Stomach smooth muscle (tissue), 2 donors: Measurements from ENCODE around the gene TSEN2.

Experiments
- H3K27ac ChIP-seq: one replicate; pipeline ENCODE4 v1.7.0; 2013; ENCODE audit warnings: mild to moderate bottlenecking, low read length, inconsistent platforms
- H3K27me3 ChIP-seq, 2 donors: one replicate each; pipeline ENCODE4 v1.7.0; 2013; ENCODE audit warnings: low read length in 2 of 2; ENCODE audit not compliant: insufficient read depth in 2 of 2, control insufficient read depth in 1 of 2
- H3K36me3 ChIP-seq, 2 donors: one replicate each; pipeline ENCODE4 v1.7.0; 2013; ENCODE audit warnings: low read length in 2 of 2; ENCODE audit not compliant: control insufficient read depth in 2 of 2, insufficient read depth in 2 of 2
- H3K4me1 ChIP-seq: one replicate; pipeline ENCODE4 v1.7.0; 2013; ENCODE audit warnings: low read length; ENCODE audit not compliant: control insufficient read depth, insufficient read depth
- H3K4me3 ChIP-seq, 2 donors: one replicate each; pipeline ENCODE4 v1.7.0; 2013; ENCODE audit warnings: low read length in 2 of 2
- H3K9ac ChIP-seq, 2 donors: one replicate each; pipeline ENCODE4 v1.7.0; 2013; ENCODE audit warnings: low read length in 2 of 2, mild to moderate bottlenecking in 1 of 2
- H3K9me3 ChIP-seq, 2 donors: one replicate each; pipeline ENCODE4 v1.7.0; 2013; ENCODE audit warnings: low read length in 2 of 2; ENCODE audit not compliant: control insufficient read depth in 2 of 2
- donor health status: healthy.
- donor health status: Pancreatic carcinoma.

Gene TSEN2

DNA sequence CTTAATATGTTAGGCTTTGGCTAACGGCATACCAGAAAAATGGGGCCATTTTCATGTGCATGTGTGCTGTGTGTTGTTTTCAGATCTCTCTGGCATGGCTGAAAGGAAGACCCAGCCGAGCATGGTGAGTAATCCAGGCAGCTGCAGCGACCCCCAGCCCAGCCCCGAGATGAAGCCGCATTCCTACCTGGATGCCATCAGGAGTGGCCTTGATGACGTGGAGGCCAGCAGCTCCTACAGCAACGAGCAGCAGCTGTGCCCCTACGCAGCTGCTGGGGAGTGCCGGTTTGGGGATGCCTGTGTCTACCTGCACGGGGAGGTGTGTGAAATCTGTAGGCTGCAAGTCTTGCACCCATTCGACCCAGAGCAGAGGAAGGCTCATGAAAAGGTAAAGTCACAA lies 87.7 kb downstream of the TSEN2 start:
- peaks cover 59 to 64% of the 10 kb centered on the region in 2 donors for H3K36me3 ChIP-seq

DNA sequence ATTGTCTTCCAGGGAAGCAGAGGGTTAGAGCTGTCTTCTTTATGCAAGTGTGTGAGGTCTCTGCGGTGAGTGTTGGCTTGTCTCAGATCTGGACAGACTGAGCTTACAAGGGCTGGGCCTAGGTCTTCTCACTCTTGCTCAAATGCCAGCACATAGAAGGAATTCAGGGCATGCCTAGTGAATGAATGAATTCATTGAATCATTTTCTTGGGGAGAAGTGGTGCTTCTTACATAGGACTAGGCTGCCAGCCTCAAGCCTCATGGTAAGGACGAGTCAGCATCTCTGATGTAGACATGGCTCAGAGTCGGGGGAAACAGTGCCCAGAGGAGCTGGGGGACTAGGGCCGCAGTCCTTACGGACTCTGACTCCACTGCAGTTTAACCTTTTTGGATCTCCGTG lies 89.9 kb downstream of the TSEN2 start:
- Histone ChIP-seq H3K9ac (no peak overlapping the region), H3K36me3 (peaks cover 64 to 73% of the 10 kb centered on the region in 2 donors), H3K4me1 (no peaks in the 10 kb centered on the region), H3K4me3 (no peak overlapping the region), H3K9me3 (no peaks in the 10 kb centered on the region), H3K27me3 (no peaks in the 10 kb centered on the region), H3K27ac (no peak overlapping the region)

More for the DNA sequence above, 87.7 kb downstream of the TSEN2 start:
- Histone ChIP-seq H3K27me3 (no peaks in the 10 kb centered on the region), H3K27ac (no peak overlapping the region), H3K9ac (no peak overlapping the region), H3K9me3 (no peaks in the 10 kb centered on the region), H3K4me1 (no peaks in the 10 kb centered on the region), H3K4me3 (no peak overlapping the region)

DNA sequence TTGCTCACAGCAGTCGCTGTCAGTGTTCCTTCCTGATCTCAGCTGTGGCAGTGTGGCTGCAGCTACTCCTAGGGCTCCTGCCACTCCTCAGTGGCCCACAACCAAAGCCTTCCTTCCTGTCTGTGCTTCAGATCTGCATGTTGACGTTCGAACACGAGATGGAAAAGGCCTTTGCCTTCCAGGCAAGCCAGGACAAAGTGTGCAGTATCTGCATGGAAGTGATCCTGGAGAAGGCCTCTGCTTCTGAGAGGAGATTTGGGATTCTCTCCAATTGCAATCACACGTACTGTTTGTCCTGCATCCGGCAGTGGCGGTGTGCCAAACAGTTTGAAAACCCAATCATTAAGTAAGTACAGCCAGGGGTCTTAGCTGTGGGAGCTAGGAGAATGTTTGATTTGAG lies 90.4 kb downstream of the TSEN2 start:
- H3K27ac ChIP-seq, result no peak overlapping the region
- H3K9me3 ChIP-seq, result no peaks in the 10 kb centered on the region
- H3K36me3 ChIP-seq, result peaks cover 66 to 75% of the 10 kb centered on the region in 2 donors
- H3K9ac ChIP-seq, result no peak overlapping the region
- H3K27me3 ChIP-seq, result no peaks in the 10 kb centered on the region
- H3K4me1 ChIP-seq, result no peaks in the 10 kb centered on the region
- H3K4me3 ChIP-seq, result no peak overlapping the region

DNA sequence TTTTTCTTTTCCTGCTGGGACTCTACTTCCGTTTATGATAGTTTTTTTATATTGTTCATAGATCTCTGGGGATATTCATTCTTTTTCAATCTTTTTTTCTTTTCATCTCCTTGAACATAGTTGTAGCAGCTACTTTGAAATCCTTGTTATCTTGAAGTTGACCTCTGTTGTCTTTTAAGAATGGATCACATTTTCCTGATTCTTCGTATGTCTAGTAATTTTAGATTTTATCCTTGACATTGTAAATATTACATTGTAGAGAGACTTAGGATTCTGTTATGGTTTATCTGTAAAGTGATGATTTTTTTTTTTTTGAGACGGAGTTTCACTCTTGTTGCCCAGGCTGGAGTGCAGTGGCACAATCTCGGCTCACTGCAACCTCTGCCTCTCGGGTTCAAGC lies 93.1 kb downstream of the TSEN2 start:
- Histone ChIP-seq H3K9me3 (no peaks in the 10 kb centered on the region), H3K4me1 (no peaks in the 10 kb centered on the region), H3K36me3 (peaks cover 60 to 71% of the 10 kb centered on the region in 2 donors), H3K4me3 (no peak overlapping the region), H3K27ac (no peak overlapping the region), H3K27me3 (no peaks in the 10 kb centered on the region), H3K9ac (no peak overlapping the region)

DNA sequence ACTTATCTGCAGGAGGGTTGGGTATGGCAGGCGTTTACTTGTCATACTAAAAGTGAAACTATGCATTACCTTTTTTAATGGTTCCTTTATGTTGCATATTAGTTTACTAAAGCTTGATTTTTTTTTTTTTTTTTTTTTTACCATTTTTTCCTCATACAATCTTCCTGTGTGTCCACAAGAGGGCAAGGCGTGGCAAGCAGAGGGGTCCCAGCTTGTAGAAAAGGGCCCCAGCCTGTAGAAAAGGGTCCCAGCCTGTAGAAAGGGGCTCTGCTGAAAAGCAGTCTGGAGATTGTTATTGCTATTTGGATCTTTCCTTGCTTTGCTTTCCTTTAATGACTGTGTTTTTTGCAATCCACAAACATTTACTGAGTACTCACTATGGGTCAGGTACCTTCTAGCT lies 94.5 kb downstream of the TSEN2 start:
- no peaks in the 10 kb centered on the region for H3K4me1 ChIP-seq
- H3K9me3 ChIP-seq, result no peaks in the 10 kb centered on the region
- peaks cover 58 to 71% of the 10 kb centered on the region in 2 donors for H3K36me3 ChIP-seq
- H3K27ac ChIP-seq, result no peak overlapping the region
- no peak overlapping the region for H3K9ac ChIP-seq
- no peaks in the 10 kb centered on the region for H3K27me3 ChIP-seq
- H3K4me3 ChIP-seq, result no peak overlapping the region

DNA sequence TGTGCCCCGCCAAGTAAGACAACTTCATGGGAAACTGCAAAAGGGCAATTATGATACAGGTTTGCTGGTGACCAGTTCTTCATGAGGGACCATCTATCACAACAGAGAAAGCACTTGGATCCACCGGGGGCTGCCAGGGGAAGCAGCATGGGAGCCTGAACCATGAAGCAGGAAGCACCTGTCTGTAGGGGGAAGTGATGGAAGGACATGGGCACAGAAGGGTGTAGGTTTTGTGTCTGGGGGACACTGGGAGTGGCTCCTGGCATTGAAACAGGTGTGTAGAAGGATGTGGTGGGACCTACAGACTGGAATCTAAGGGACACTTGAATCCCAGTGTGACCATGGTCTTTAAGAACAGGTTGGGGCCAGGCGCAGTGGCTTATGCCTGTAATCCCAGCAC lies 95.2 kb downstream of the TSEN2 start:
- Histone ChIP-seq H3K9ac (no peak overlapping the region), H3K9me3 (no peaks in the 10 kb centered on the region), H3K36me3 (peaks cover 59 to 71% of the 10 kb centered on the region in 2 donors), H3K27me3 (no peaks in the 10 kb centered on the region), H3K27ac (no peak overlapping the region), H3K4me3 (no peak overlapping the region), H3K4me1 (no peaks in the 10 kb centered on the region)

DNA sequence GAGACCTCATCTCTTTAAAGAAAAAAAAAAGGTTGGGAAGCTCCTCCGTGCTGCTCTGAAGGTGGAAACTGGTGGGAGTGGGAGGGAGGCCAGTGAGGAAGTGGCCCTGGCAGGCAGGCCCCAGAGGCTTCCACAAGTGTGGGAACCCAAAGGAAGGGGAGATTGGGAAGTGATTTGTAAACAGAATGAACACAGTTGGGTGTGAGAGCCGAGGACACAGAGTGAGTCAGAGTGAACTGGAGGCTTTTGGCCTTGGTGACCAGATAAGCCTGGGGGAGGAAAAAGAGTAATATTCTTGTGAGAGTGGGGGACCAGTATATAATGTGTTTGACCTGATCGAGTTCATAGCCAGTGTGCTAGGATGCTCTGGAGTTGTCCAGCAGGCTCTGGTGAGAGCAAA lies 95.6 kb downstream of the TSEN2 start:
- H3K27ac ChIP-seq, result no peak overlapping the region
- H3K4me1 ChIP-seq, result no peaks in the 10 kb centered on the region
- no peak overlapping the region for H3K4me3 ChIP-seq
- no peaks in the 10 kb centered on the region for H3K27me3 ChIP-seq
- no peak overlapping the region for H3K9ac ChIP-seq
- H3K9me3 ChIP-seq, result no peaks in the 10 kb centered on the region
- peaks cover 58 to 71% of the 10 kb centered on the region in 2 donors for H3K36me3 ChIP-seq

DNA sequence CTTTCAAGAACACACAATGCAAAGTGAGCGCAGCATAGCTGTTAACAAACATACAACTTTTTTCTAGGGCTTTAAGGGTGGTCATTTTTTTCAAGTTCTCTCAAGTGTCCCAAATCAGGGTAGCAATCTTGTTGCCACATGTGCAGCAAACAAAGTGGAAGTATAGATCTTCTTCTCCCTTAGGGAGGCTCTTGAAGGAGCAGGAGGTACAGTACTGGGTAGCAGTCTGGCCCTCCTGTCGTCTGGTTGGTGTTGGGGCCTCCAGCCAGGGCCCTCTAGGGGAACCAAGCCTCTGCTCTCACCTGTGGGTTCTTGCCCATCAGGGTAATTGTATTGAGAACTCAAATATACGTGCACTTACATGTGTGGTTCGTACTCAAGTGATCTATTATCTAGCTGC lies 98.5 kb downstream of the TSEN2 start:
- no peak overlapping the region for H3K27ac ChIP-seq
- H3K36me3 ChIP-seq, result peaks cover 51 to 61% of the 10 kb centered on the region in 2 donors
- H3K4me3 ChIP-seq, result no peak overlapping the region
- H3K27me3 ChIP-seq, result no peaks in the 10 kb centered on the region
- no peak overlapping the region for H3K9ac ChIP-seq
- no peaks in the 10 kb centered on the region for H3K9me3 ChIP-seq
- no peaks in the 10 kb centered on the region for H3K4me1 ChIP-seq
